Subcutaneous abdominal adipose tissue (tissue), 5 donors: ENCODE measurements around the gene IFFO2.
"Not testable (repeated sequence)": the region's sequence is repeated elsewhere in the genome, so short reads cannot be mapped to it uniquely, and the experiment has no call there.

Experiments
- H3K27ac ChIP-seq: one replicate; pipeline ENCODE4 v1.7.0; 2013; ENCODE audit warnings: low read depth, mild to moderate bottlenecking, inconsistent platforms, low read length, moderate library complexity
- H3K27me3 ChIP-seq, 5 donors: one replicate each; pipeline ENCODE4 v1.7.0; 2013; ENCODE audit warnings: low read length in 5 of 5, inconsistent platforms in 1 of 5; ENCODE audit not compliant: control insufficient read depth in 5 of 5, insufficient read depth in 4 of 5
- H3K36me3 ChIP-seq, 5 donors: one replicate each; pipeline ENCODE4 v1.7.0; 2013; ENCODE audit warnings: low read length in 5 of 5; ENCODE audit not compliant: control insufficient read depth in 5 of 5, insufficient read depth in 5 of 5
- H3K4me1 ChIP-seq, 5 donors: one replicate each; pipeline ENCODE4 v1.7.0; 2013; ENCODE audit warnings: low read length in 5 of 5, mild to moderate bottlenecking in 3 of 5, moderate library complexity in 1 of 5; ENCODE audit not compliant: control insufficient read depth in 5 of 5, insufficient read depth in 5 of 5
- H3K4me3 ChIP-seq, 5 donors: one replicate each; pipeline ENCODE4 v1.7.0; 2013; ENCODE audit warnings: low read length in 5 of 5, low read depth in 1 of 5
- H3K9ac ChIP-seq, 5 donors: one replicate each; pipeline ENCODE4 v1.7.0; 2013; ENCODE audit warnings: low read length in 5 of 5, mild to moderate bottlenecking in 4 of 5, moderate library complexity in 3 of 5
- H3K9me3 ChIP-seq, 5 donors: one replicate each; pipeline ENCODE4 v1.7.0; 2013; ENCODE audit warnings: low read length in 5 of 5; ENCODE audit not compliant: control insufficient read depth in 5 of 5
- donor health status: healthy.
- donor health status: healthy.
- donor health status: healthy.
- donor health status: healthy.
- donor health status: healthy.

The IFFO2 gene

DNA sequence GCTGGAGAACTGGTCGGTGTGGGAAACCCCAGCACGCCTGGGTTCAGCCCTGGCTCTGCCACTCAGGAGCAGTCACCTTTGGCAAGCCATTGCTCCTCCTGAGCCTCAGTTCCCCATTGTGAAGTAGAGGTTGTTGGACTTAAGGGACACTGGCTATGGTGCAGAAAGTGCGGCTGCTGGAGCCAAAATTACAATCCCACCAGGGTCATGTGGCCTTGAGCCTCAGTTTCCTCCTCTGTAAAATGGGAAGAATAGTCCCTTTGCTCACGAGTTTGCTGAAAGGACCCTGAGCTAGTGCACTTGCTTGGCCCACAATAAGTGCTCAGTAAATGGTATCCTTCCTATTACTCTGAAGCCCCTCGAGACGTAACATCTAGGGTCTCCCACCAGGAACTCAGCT is 82.4 kb downstream of the IFFO2 start:
- H3K36me3 ChIP-seq, result peaks cover 0 to 64% (median 50%) of the 10 kb centered on the region in 5 donors
- no peak overlapping the region for H3K4me3 ChIP-seq
- H3K27me3 ChIP-seq, result no peaks in the 10 kb centered on the region
- peaks cover 0 to 17% (median 8%) of the 10 kb centered on the region in 5 donors for H3K4me1 ChIP-seq
- H3K9ac ChIP-seq, result no peak overlapping the region
- H3K9me3 ChIP-seq, result no peaks in the 10 kb centered on the region
- no peak overlapping the region for H3K27ac ChIP-seq

DNA sequence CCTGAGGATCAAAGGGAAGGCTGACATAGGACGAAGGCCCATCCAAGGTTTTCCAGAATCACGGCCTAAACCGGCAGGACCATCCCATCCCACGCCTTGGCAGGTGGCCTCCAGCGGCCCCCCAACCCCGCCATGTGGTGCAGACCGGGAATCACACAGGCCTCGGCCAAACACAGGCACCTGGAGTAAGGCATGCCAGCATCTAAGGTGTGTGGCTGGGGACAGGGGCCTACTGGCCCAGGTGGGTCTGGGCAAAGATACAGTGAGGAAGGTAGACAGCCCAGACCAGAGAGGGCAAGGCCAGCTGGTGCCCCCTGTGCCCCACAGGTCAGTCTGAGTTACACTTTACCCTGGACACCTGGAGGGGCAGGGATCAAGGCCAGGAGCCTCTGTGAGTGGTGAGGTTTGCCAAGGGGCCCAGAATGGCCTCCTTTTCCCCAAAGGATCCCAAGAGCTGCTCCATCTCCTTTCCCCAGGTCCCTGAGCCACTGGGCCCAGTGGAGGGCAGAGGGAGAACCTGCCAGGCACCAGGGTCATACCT is 84.3 kb downstream of the IFFO2 start:
- Histone ChIP-seq H3K27me3 (no peaks in the 10 kb centered on the region), H3K4me3 (no peak overlapping the region), H3K9ac (no peak overlapping the region), H3K4me1 (peaks cover 0 to 17% (median 8%) of the 10 kb centered on the region in 5 donors), H3K27ac (no peak overlapping the region), H3K36me3 (peaks cover 0 to 46% (median 40%) of the 10 kb centered on the region in 5 donors), H3K9me3 (no peaks in the 10 kb centered on the region)

DNA sequence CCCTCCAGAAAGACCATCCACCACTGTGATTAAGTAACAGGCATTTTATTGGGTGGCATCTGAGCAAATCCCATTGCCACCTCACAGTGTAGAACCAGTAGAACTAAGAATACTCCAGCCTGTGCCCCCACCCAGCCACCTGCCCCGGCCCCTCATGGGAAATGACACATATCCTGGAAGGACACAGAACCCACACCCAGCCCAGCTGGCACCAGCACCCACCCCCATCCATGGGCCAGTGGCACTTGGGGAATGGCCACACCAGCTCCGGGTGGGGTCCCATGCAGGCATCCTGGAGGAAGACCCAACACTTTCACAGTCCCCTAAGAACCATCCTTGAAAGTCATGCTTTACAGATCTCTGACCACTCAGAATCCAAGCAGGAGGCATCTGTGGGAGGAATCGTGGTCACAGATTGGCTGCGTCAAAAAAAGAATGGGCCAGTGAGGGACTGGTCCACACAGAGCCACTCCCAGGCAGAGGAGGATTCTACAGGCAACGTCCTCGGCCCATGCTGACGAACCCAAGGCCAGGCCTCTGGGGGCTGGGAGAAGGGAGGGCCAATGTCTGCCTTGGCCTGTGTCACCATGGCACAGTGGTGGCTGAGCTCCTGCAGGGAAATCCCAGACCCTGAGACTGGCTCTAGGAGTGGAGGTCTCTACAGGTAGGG is 84.9 kb downstream of the IFFO2 start:
- H3K4me1 ChIP-seq, result peaks cover 0 to 17% (median 8%) of the 10 kb centered on the region in 5 donors
- no peak overlapping the region for H3K4me3 ChIP-seq
- peaks cover 0 to 41% (median 34%) of the 10 kb centered on the region in 5 donors for H3K36me3 ChIP-seq
- H3K27me3 ChIP-seq, result no peaks in the 10 kb centered on the region
- no peak overlapping the region for H3K9ac ChIP-seq
- H3K9me3 ChIP-seq, result no peaks in the 10 kb centered on the region
- no peak overlapping the region for H3K27ac ChIP-seq

- no peaks in the 10 kb centered on the region for H3K9me3 ChIP-seq
- no peak overlapping the region for H3K9ac ChIP-seq
- peaks cover 0 to 35% (median 29%) of the 10 kb centered on the region in 5 donors for H3K36me3 ChIP-seq
- H3K27me3 ChIP-seq, result no peaks in the 10 kb centered on the region
- peaks cover 0 to 17% (median 8%) of the 10 kb centered on the region in 5 donors for H3K4me1 ChIP-seq
- H3K27ac ChIP-seq, result no peak overlapping the region
- H3K4me3 ChIP-seq, result no peak overlapping the region
Observed at GRCh38 chr1:18870957-18871356, 85.5 kb downstream of the IFFO2 start.

- not testable (repeated sequence) for H3K9me3 ChIP-seq, H3K27me3 ChIP-seq, H3K4me3 ChIP-seq, H3K27ac ChIP-seq, H3K9ac ChIP-seq
- Histone ChIP-seq H3K36me3 (peaks cover 0 to 34% (median 29%) of the 10 kb centered on the region in 5 donors), H3K4me1 (peaks cover 0 to 15% (median 8%) of the 10 kb centered on the region in 5 donors)
Observed at GRCh38 chr1:18870595-18870865, 85.9 kb downstream of the IFFO2 start.

DNA sequence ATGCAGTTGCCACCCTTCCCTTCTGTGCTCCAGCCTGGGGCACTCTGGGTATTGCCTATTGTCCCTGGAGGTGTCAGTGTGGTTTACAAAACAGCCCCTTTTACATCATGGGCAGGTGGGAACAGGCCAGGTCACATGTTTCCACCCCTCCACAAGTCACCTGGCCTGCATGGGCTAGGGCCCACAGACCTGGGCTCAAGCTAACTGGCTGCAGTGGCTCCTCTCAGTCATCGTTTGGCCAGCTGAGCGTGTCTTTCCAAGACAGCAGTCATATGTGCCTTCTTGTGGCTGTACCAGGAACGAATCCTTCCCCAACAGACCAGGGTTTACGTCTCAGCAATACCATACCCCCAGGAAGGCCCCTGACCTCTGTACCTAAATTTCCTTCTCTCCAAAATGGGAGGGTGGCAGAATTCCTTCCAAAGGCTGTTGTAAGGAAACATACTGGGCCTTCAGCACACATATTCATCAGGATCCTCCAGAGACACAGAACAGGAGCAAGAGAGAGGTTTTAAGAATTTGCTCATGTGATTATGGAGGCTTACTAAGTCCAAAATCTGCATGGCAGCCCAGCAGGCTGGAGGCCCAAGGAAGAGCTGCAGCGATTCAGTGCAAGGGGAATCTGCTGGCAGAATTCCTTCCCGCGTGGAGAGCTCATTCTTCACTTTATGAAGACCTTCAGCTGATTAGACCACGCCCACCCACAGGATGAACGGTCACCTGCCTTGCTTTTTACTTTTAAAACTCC is 86.5 kb downstream of the IFFO2 start:
- Histone ChIP-seq H3K27ac (no peak overlapping the region), H3K9ac (no peak overlapping the region), H3K9me3 (no peaks in the 10 kb centered on the region), H3K4me3 (no peak overlapping the region), H3K36me3 (peaks cover 0 to 34% (median 29%) of the 10 kb centered on the region in 5 donors), H3K4me1 (peaks cover 0 to 11% (median 8%) of the 10 kb centered on the region in 5 donors), H3K27me3 (peaks cover 0 to 8% (median 4%) of the 10 kb centered on the region in 5 donors)

- no peaks in the 10 kb centered on the region for H3K9me3 ChIP-seq
- no peak overlapping the region for H3K4me3 ChIP-seq
- H3K4me1 ChIP-seq, result peaks cover 0 to 11% (median 7%) of the 10 kb centered on the region in 5 donors
- H3K27me3 ChIP-seq, result peaks cover 0 to 11% (median 4%) of the 10 kb centered on the region in 5 donors
- no peak overlapping the region for H3K27ac ChIP-seq
- H3K36me3 ChIP-seq, result peaks cover 0 to 26% (median 24%) of the 10 kb centered on the region in 5 donors
- H3K9ac ChIP-seq, result no peak overlapping the region
Observed at GRCh38 chr1:18868801-18869424, 87.6 kb downstream of the IFFO2 start.

GRCh38 chr1:18868354-18868753 is 88.1 kb downstream of the IFFO2 start:
- no peak overlapping the region for H3K4me3 ChIP-seq
- H3K9me3 ChIP-seq, result no peaks in the 10 kb centered on the region
- H3K27ac ChIP-seq, result no peak overlapping the region
- peaks cover 0 to 11% (median 7%) of the 10 kb centered on the region in 5 donors for H3K4me1 ChIP-seq
- peaks cover 0 to 11% (median 4%) of the 10 kb centered on the region in 5 donors for H3K27me3 ChIP-seq
- H3K36me3 ChIP-seq, result peaks cover 0 to 20% (median 19%) of the 10 kb centered on the region in 5 donors
- no peak overlapping the region for H3K9ac ChIP-seq

GRCh38 chr1:18866846-18867245 is 89.6 kb downstream of the IFFO2 start:
- H3K9ac ChIP-seq, result no peak overlapping the region
- H3K4me3 ChIP-seq, result no peak overlapping the region
- peaks cover 0 to 5% (median 4%) of the 10 kb centered on the region in 5 donors for H3K36me3 ChIP-seq
- no peak overlapping the region for H3K27ac ChIP-seq
- H3K4me1 ChIP-seq, result peaks cover 0 to 11% (median 7%) of the 10 kb centered on the region in 5 donors
- H3K9me3 ChIP-seq, result no peaks in the 10 kb centered on the region
- H3K27me3 ChIP-seq, result peaks cover 0 to 11% (median 4%) of the 10 kb centered on the region in 5 donors

DNA sequence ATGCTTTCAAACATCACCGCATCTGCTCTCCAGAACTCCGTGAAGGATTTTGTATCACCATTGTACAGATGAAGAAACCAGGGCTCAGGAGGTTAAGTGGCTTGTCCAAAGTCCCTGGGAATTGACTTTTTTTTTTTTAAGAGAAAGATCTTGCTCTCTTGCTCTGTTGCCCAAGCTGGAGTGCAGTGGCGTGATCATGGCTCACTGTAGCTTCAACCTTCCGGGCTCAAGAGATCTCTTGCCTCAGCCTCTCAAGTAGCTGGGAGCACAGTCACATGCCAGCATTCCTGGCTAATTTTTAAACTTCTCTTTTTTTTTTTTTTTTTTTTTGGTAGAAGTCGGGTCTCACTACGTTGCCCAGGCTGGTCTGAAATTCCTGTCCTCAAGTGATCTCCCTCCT is 90.2 kb downstream of the IFFO2 start:
- Histone ChIP-seq H3K4me3 (no peak overlapping the region), H3K9ac (no peak overlapping the region), H3K9me3 (no peaks in the 10 kb centered on the region), H3K27ac (no peak overlapping the region), H3K4me1 (peaks cover 0 to 11% (median 7%) of the 10 kb centered on the region in 5 donors), H3K36me3 (no peaks in the 10 kb centered on the region), H3K27me3 (peaks cover 0 to 11% (median 4%) of the 10 kb centered on the region in 5 donors)
